ENCODE measurements around the gene ZNF627. TPM values are rescaled to one million over a fixed set of nuclear protein-coding genes. Genes with fewer than 3 reads are reported as not detected.
"Not testable (repeated sequence)": the region's sequence is repeated elsewhere in the genome, so short reads cannot be mapped to it uniquely, and the experiment has no call there.

ZNF627 gene
- total and polyA plus RNA-seq, 12 donors, result 3.8 to 16.6 (median 10.3) TPM

DNA sequence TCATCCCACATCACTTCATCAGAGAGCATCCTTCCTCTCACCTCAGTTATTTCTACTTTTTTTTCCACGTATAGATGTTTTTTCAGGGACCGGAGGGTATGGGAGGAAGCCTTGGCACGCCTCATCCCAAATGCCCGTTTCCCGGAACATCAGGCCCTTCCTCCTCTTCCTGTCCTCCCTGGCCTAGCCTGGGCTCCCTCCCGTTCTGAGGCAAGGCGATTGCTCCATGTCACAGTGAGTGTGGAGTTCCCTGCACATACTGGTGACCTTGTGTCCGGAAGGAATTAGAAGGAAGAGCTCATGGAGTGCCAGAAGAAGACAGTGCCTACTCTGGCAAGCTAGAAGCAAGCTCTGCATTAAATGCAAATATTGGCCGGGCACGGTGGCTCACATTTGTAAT is 1.1 kb upstream of the ZNF627 start:
- H3K4me1 ChIP-seq (replicated peaks in 1 of 2), result peaks cover 7 to 13% of the 10 kb centered on the region in 2 donors
- no peak overlapping the region for H3K4me3 ChIP-seq
- no peaks in the 10 kb centered on the region for H3K9me3 ChIP-seq (replicated peaks in 1 of 3)
- H3K27ac ChIP-seq, result peak overlapping the region in 2 of 5 donors; percentile 7 to 44
- H3K36me3 ChIP-seq (replicated peaks in 1 of 2), result no peaks in the 10 kb centered on the region
- intact Hi-C loops (cut with DNase I), result no loop called here
- peak in 3 of 7 donors; percentile 27 to 66 (median 29) for DNase-seq
- H3K27me3 ChIP-seq, result no peaks in the 10 kb centered on the region
- no peak for TF ChIP-seq POLR2A (IDR thresholded peaks at IDR 0.05)
- 73 to 84% (median 82%) methylated on average over 8 to 10 of the region's 10 CpGs for WGBS, 4 donors

DNA sequence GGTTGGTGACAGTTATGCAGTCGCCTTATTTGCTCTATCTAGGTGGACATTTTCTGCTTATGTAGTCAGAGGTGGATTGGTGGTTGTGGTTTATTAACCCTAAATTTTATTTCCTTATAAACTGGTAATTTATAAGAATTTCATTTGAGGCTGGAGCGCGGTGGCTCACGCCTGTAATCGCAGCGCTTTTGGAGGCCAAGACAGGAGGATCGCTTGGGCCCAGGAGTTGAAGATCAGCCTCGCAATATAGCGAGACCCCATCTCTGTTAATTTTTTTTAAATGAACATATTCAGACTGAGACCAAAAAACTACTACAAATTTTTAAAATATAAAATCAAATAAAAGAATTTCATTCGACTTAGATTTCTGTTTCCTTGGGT is 810 bp downstream of the ZNF627 start:
- no peaks in the 10 kb centered on the region for H3K36me3 ChIP-seq (replicated peaks in 1 of 2)
- intact Hi-C loops (cut with DNase I), result no loop called here
- WGBS, 4 donors, result 70 to 73% (median 72%) methylated on average over 10 of the region's 10 CpGs
- H3K9me3 ChIP-seq (replicated peaks in 1 of 3), result no peaks in the 10 kb centered on the region
- peak overlapping the region in 4 of 5 donors; percentile 72 to 96 (median 89) for H3K27ac ChIP-seq
- DNase-seq, result no peak
- peak overlapping the region in 2 of 4 donors; percentile 94 to 100 for H3K4me3 ChIP-seq
- H3K27me3 ChIP-seq, result no peaks in the 10 kb centered on the region
- peaks cover 7 to 13% of the 10 kb centered on the region in 2 donors for H3K4me1 ChIP-seq (replicated peaks in 1 of 2)
- no peak for TF ChIP-seq POLR2A (IDR thresholded peaks at IDR 0.05)
- TF ChIP-seq, protein P1, sequence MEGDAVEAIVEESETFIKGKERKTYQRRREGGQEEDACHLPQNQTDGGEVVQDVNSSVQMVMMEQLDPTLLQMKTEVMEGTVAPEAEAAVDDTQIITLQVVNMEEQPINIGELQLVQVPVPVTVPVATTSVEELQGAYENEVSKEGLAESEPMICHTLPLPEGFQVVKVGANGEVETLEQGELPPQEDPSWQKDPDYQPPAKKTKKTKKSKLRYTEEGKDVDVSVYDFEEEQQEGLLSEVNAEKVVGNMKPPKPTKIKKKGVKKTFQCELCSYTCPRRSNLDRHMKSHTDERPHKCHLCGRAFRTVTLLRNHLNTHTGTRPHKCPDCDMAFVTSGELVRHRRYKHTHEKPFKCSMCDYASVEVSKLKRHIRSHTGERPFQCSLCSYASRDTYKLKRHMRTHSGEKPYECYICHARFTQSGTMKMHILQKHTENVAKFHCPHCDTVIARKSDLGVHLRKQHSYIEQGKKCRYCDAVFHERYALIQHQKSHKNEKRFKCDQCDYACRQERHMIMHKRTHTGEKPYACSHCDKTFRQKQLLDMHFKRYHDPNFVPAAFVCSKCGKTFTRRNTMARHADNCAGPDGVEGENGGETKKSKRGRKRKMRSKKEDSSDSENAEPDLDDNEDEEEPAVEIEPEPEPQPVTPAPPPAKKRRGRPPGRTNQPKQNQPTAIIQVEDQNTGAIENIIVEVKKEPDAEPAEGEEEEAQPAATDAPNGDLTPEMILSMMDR (IDR thresholded peaks at IDR 0.05), result no peak

DNA sequence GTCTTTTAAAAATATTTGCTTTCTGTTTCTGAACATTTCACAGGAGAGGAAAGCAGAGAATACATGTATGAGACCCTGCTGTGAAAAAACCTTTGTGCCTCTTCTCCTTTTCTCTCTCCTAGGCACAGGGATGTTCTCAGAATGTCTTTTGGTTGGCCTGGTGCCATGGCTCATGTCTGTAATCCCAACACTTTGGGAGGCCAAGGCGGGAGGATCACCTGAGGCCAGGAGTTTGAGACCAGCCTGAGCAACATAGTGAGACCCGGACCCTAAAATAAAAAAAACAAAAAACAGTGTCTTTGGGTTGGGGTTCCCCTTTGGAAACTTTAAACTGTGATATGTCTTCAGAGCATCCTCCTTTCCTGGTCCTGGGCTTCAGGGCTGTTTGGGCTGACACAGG is 1.5 kb downstream of the ZNF627 start:
- no peaks in the 10 kb centered on the region for H3K9me3 ChIP-seq (replicated peaks in 1 of 3)
- DNase-seq, result no peak
- 85 to 100% (median 99%) methylated on average over 2 of the region's 2 CpGs for WGBS, 4 donors
- peaks cover 7 to 13% of the 10 kb centered on the region in 2 donors for H3K4me1 ChIP-seq (replicated peaks in 1 of 2)
- H3K27ac ChIP-seq, result no peak overlapping the region
- TF ChIP-seq, protein P1 (IDR thresholded peaks at IDR 0.05), result no peak
- no peak for TF ChIP-seq POLR2A (IDR thresholded peaks at IDR 0.05)
- no peaks in the 10 kb centered on the region for H3K27me3 ChIP-seq
- intact Hi-C loops (cut with DNase I), result no loop called here
- H3K4me3 ChIP-seq, result no peak overlapping the region
- H3K36me3 ChIP-seq (replicated peaks in 1 of 2), result no peaks in the 10 kb centered on the region

DNA sequence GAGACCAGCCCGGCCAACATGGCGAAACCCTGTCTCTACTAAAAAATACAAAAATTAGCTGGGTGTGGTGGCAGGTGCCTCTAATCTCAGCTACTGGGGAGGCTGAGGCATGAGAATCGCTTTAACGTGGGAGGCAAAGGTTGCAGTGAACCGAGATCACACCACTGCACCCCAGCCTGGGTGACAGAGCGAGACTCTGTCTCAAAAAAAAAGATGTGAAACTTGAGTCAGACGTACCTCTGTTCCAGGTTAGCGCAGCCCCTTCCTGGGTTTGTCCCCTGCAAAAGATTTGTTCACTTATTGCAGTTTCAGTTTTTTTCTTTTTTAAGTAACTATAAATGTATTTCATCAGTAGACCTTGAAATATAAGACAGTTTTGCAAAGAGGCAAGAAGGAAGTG is 2.4 kb downstream of the ZNF627 start:
- H3K27me3 ChIP-seq; DNase-seq; intact Hi-C loops (cut with DNase I); H3K27ac ChIP-seq; H3K4me3 ChIP-seq; H3K9me3 ChIP-seq (replicated peaks in 1 of 3); H3K36me3 ChIP-seq (replicated peaks in 1 of 2): not testable (repeated sequence)
- H3K4me1 ChIP-seq (replicated peaks in 1 of 2), result peaks cover 12 to 19% of the 10 kb centered on the region in 2 donors
- 89 to 98% (median 94%) methylated on average over 6 to 8 of the region's 8 CpGs for WGBS, 4 donors

DNA sequence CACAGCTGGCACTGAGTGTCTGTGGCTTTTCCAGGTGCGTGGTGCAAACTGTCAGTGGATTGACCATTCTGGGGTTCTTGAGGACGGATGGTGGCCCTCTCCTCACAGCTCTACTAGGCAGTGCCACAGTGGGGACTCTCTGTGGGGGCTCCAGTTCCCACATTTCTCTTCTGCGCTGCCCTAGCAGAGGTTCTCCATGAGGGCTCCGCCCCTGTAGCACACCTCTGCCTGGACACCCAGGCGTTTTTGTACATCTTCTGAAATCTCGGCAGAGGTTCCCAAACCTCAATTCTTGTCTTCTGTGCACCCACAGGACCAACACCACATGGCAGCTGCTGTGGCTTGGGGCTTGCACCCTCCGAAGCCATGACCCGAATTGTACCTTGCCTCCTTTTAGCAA is 9.2 kb downstream of the ZNF627 start:
- Histone ChIP-seq H3K27me3 (no peaks in the 10 kb centered on the region), H3K4me3 (no peak overlapping the region), H3K27ac (no peak overlapping the region), H3K9me3 (replicated peaks in 1 of 3) (no peaks in the 10 kb centered on the region), H3K4me1 (replicated peaks in 1 of 2) (peaks cover 5 to 6% of the 10 kb centered on the region in 2 donors), H3K36me3 (replicated peaks in 1 of 2) (no peaks in the 10 kb centered on the region)
- intact Hi-C loops (cut with DNase I), result no loop called here
- 90 to 99% (median 98%) methylated on average over 2 to 8 of the region's 8 CpGs for WGBS, 4 donors
- DNase-seq, result no peak
- no peak for TF ChIP-seq POLR2A (IDR thresholded peaks at IDR 0.05)
- TF ChIP-seq, protein P1 (IDR thresholded peaks at IDR 0.05), result no peak
